ENCODE results near the gene MARCHF7. TPM values are rescaled to one million over a fixed set of nuclear protein-coding genes. Genes with fewer than 3 reads are reported as not detected.

The MARCHF7 gene, protein sequence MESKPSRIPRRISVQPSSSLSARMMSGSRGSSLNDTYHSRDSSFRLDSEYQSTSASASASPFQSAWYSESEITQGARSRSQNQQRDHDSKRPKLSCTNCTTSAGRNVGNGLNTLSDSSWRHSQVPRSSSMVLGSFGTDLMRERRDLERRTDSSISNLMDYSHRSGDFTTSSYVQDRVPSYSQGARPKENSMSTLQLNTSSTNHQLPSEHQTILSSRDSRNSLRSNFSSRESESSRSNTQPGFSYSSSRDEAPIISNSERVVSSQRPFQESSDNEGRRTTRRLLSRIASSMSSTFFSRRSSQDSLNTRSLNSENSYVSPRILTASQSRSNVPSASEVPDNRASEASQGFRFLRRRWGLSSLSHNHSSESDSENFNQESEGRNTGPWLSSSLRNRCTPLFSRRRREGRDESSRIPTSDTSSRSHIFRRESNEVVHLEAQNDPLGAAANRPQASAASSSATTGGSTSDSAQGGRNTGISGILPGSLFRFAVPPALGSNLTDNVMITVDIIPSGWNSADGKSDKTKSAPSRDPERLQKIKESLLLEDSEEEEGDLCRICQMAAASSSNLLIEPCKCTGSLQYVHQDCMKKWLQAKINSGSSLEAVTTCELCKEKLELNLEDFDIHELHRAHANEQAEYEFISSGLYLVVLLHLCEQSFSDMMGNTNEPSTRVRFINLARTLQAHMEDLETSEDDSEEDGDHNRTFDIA
- 88.7 and 103 TPM in 2 replicates for total RNA-seq

DNA sequence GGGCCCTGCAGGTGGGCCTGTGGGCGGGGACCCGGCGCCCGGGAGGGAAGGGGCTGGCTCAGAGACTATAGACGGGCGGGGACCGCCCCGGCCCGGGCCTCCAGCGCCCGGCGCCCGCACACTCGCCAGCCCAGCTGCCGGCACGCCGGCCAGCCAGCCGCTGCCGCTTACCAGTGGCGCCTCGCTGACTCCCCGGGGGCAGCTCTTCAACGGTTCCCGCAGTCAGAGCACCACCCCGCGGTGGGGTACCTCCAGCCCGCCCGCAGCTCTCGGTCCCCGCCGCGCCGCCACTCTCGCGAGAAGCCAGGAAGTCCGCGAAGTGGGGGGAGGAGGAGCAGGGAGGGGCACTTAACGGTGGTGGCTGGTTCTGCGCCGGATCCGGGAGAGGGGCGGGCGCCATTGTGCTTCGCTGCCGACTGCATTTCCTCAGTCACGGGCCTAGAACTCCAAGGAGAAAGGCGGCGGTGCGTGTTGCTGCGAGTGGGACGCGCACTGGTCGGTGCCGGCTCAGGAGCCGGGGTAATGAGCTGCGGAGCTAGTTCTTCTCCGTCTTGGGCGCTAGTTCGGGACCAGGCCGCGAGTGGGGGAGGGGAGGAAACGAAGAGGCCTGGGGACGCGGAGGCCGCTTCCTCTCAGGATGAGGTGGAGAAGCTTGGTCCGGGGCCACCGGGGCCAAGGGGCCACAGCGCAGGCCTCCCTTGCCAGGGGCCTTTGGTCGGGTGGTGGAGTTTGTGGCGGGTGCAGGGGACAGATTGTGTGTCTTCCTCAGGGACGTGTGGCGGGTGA lies at the start of gene MARCHF7:
Gene MARCHF7 (plus strand): TSS at position 364 of the 786 bp plus-strand sequence. CDS start 16,517 bp downstream, outside the sequence.

Other genes starting within 250 kb of the MARCHF7 start
- gene BAZ2B, start 96.0 kb upstream of the MARCHF7 start, total RNA-seq: 20.8 and 20.9 TPM in 2 replicates
- gene CD302, start 85.7 kb downstream of the MARCHF7 start, total RNA-seq: 5.2 and 5.7 TPM in 2 replicates
- gene LY75, start 192.2 kb downstream of the MARCHF7 start, total RNA-seq: 14.3 and 16.5 TPM in 2 replicates